ENCODE results near the gene C21orf58.
A peak's percentile ranks its signal among the peaks of the same experiment; 100 is the strongest.

Gene C21orf58

GRCh38 chr21:46352164-46352515 is 28.5 kb upstream of the C21orf58 start:
- DNase-seq: no peak

GRCh38 chr21:46351476-46352163 is 27.9 kb upstream of the C21orf58 start:
- DNase-seq: no peak

GRCh38 chr21:46350981-46351380 is 27.3 kb upstream of the C21orf58 start:
- no peak for DNase-seq

- DNase-seq: no peak
These were observed 26.9 kb upstream of the C21orf58 start for GRCh38 chr21:46350571-46350970.

GRCh38 chr21:46349134-46349760 is 25.6 kb upstream of the C21orf58 start:
- no peak for DNase-seq

GRCh38 chr21:46347791-46348381 is 24.2 kb upstream of the C21orf58 start:
- no peak for DNase-seq

GRCh38 chr21:46347203-46347550 is 23.5 kb upstream of the C21orf58 start:
- DNase-seq: no peak

- DNase-seq: no peak
These were observed 22.9 kb upstream of the C21orf58 start for GRCh38 chr21:46346296-46347202.

GRCh38 chr21:46345861-46346260 is 22.2 kb upstream of the C21orf58 start:
- DNase-seq: no peak

GRCh38 chr21:46344219-46344915 is 20.7 kb upstream of the C21orf58 start:
- DNase-seq: no peak

- no peak for DNase-seq
These were observed 17.3 kb upstream of the C21orf58 start for GRCh38 chr21:46340998-46341397.

- DNase-seq: no peak
These were observed 12.9 kb upstream of the C21orf58 start for GRCh38 chr21:46336603-46337002.

GRCh38 chr21:46334351-46335140 is 10.9 kb upstream of the C21orf58 start:
- DNase-seq: no peak

GRCh38 chr21:46329796-46330195 is 6.1 kb upstream of the C21orf58 start:
- no peak for DNase-seq

GRCh38 chr21:46328151-46328550 is 4.5 kb upstream of the C21orf58 start:
- DNase-seq: no peak

- no peak for DNase-seq
These were observed 4.0 kb upstream of the C21orf58 start for GRCh38 chr21:46327711-46328110.

GRCh38 chr21:46326110-46326703 is 2.5 kb upstream of the C21orf58 start:
- no peak for DNase-seq

- DNase-seq: peak; percentile 31
These were observed 1.6 kb upstream of the C21orf58 start for GRCh38 chr21:46325073-46325912.

GRCh38 chr21:46324390-46325072 is 861 bp upstream of the C21orf58 start:
- DNase-seq: peak; percentile 64

GRCh38 chr21:46323227-46323709 is 402 bp downstream of the C21orf58 start:
- no peak for DNase-seq

All from NCI-H1694 treated with DMSO at 0.1 percent for 48 hours (cell line).